Neuronal stem cell (in vitro differentiated cells): ENCODE data around the gene IMMP2L.

ENCODE experiments used
- DNase-seq: peaks from one replicate; pipeline ENCODE4 v3.0.0-alpha.2; 2013; ENCODE audit warnings: low spot score
- H2AFZ ChIP-seq: one replicate; pipeline ENCODE4 v1.6.1; 2013; ENCODE audit warnings: mild to moderate bottlenecking, low read length, inconsistent platforms
- H2AK5ac ChIP-seq: 2 replicates; pipeline ENCODE4 v1.6.1; 2013; ENCODE audit warnings: low read depth, mild to moderate bottlenecking, inconsistent platforms, low read length, moderate library complexity, mixed read lengths
- H2BK120ac ChIP-seq: 2 replicates; pipeline ENCODE4 v1.6.1; 2013; ENCODE audit warnings: low read depth, mild to moderate bottlenecking, inconsistent platforms, low read length, moderate library complexity, mixed read lengths
- H2BK12ac ChIP-seq: one replicate; pipeline ENCODE4 v1.6.1; 2013; ENCODE audit warnings: low read length, inconsistent platforms
- H2BK15ac ChIP-seq: 2 replicates; pipeline ENCODE4 v1.6.1; 2013; ENCODE audit warnings: mild to moderate bottlenecking, low read length, inconsistent platforms, mixed read lengths
- H2BK5ac ChIP-seq: one replicate; pipeline ENCODE4 v1.6.1; 2013; ENCODE audit warnings: inconsistent platforms, mild to moderate bottlenecking, low read length, moderate library complexity
- H3K14ac ChIP-seq: one replicate; pipeline ENCODE4 v1.6.1; 2013; ENCODE audit warnings: low read length, inconsistent platforms
- H3K18ac ChIP-seq: 2 replicates; pipeline ENCODE4 v1.6.1; 2013; ENCODE audit warnings: low read length, inconsistent platforms
- H3K23ac ChIP-seq: 2 replicates; pipeline ENCODE4 v1.6.1; 2013; ENCODE audit warnings: low read depth, mild to moderate bottlenecking, mixed read lengths, low read length, inconsistent platforms; ENCODE audit not compliant: poor library complexity
- H3K27ac ChIP-seq: replicated peaks from 3 replicates; pipeline ENCODE4 v1.5.1; 2013; ENCODE audit warnings: low read length, inconsistent platforms
- H3K27me3 ChIP-seq, 3 experiments: 2 replicates each; pipeline ENCODE4 v1.6.1; 2013; ENCODE audit warnings: low read length in 3 of 3, mild to moderate bottlenecking in 2 of 3, inconsistent platforms in 1 of 3, low read depth in 1 of 3, mixed read lengths in 1 of 3, moderate library complexity in 1 of 3; ENCODE audit not compliant: control insufficient read depth in 3 of 3, insufficient read depth in 3 of 3
- H3K36me3 ChIP-seq, 2 donors: replicated peaks in 1 of 2; 2 replicates each; pipeline ENCODE4 v1.6.1; 2013; ENCODE audit warnings: low read length in 2 of 2; ENCODE audit not compliant: control insufficient read depth in 2 of 2, insufficient read depth in 2 of 2
- H3K4ac ChIP-seq: 2 replicates; pipeline ENCODE4 v1.6.1; 2013; ENCODE audit warnings: inconsistent platforms, mild to moderate bottlenecking, low read length, moderate library complexity
- H3K4me1 ChIP-seq, 2 donors: 1 replicate in 1 of 2; 2 replicates in 1 of 2; pipeline ENCODE4 v1.6.1; 2013; ENCODE audit warnings: low read length in 2 of 2, low read depth in 1 of 2; ENCODE audit not compliant: control insufficient read depth in 2 of 2, insufficient read depth in 1 of 2
- H3K4me2 ChIP-seq: one replicate; pipeline ENCODE4 v1.6.1; 2013; ENCODE audit warnings: mild to moderate bottlenecking, low read length, inconsistent platforms; ENCODE audit not compliant: insufficient read depth, poor library complexity, severe bottlenecking
- H3K4me3 ChIP-seq, 2 donors: 2 replicates each; pipeline ENCODE4 v1.5.1; 2013; ENCODE audit warnings: low read length in 2 of 2, mild to moderate bottlenecking in 2 of 2, inconsistent platforms in 1 of 2, moderate library complexity in 1 of 2
- H3K79me1 ChIP-seq: one replicate; pipeline ENCODE4 v1.6.1; 2013; ENCODE audit warnings: low read depth, mild to moderate bottlenecking, inconsistent platforms, low read length, moderate library complexity
- H3K9ac ChIP-seq: one replicate; pipeline ENCODE4 v1.6.1; 2013; ENCODE audit warnings: mild to moderate bottlenecking, low read depth, low read length, inconsistent platforms; ENCODE audit not compliant: poor library complexity
- H3K9me3 ChIP-seq, 2 donors: replicated peaks in 1 of 2; 2 replicates each; pipeline versions ENCODE3 to v1.6.1; 2013; ENCODE audit warnings: low read length in 2 of 2, mild to moderate bottlenecking in 2 of 2, inconsistent platforms in 1 of 2, low read depth in 1 of 2, mixed read lengths in 1 of 2, moderate library complexity in 1 of 2; ENCODE audit not compliant: control insufficient read depth in 2 of 2, insufficient read depth in 1 of 2
- H4K8ac ChIP-seq: one replicate; pipeline ENCODE4 v1.6.1; 2013; ENCODE audit warnings: low read depth, mild to moderate bottlenecking, inconsistent platforms, low read length, moderate library complexity
- H4K91ac ChIP-seq: one replicate; pipeline ENCODE4 v1.6.1; 2013; ENCODE audit warnings: low read length, low read depth, mild to moderate bottlenecking, inconsistent platforms; ENCODE audit not compliant: poor library complexity
- WGBS, 2 donors: extraction: QIAGEN DNeasy Blood & Tissue Kit; methylation state at CpG; one replicate each; pipeline ENCODE4 v1.1.7; 2013; ENCODE audit warnings: missing lambda C conversion rate in 2 of 2, mixed read lengths in 1 of 2; ENCODE audit not compliant: insufficient read length in 2 of 2, insufficient replicate concordance in 1 of 2; ENCODE audit errors: extremely low coverage in 2 of 2; 5-methylcytosine and 5-hydroxymethylcytosine counted together

IMMP2L gene

GRCh38 chr7:111358915-111359314, 203.4 kb downstream of the IMMP2L start:
- DNase-seq: no peak
- H3K27me3 ChIP-seq: no peaks in the 10 kb centered on the region
- H2AK5ac ChIP-seq: no peak overlapping the region
- no peak overlapping the region for H3K9ac ChIP-seq
- H2BK12ac ChIP-seq: no peak overlapping the region
- H2AFZ ChIP-seq: no peak overlapping the region
- no peak overlapping the region for H3K18ac ChIP-seq
- no peaks in the 10 kb centered on the region for H3K79me1 ChIP-seq
- no peak overlapping the region for H3K4me3 ChIP-seq
- no peak overlapping the region for H3K4ac ChIP-seq
- no peak overlapping the region for H4K91ac ChIP-seq
- no peak overlapping the region for H2BK15ac ChIP-seq
- no peaks in the 10 kb centered on the region for H3K4me1 ChIP-seq
- no peaks in the 10 kb centered on the region for H3K36me3 ChIP-seq
- H2BK5ac ChIP-seq: no peak overlapping the region
- no peak overlapping the region for H3K14ac ChIP-seq
- no peak overlapping the region for H3K27ac ChIP-seq
- H3K23ac ChIP-seq: no peak overlapping the region
- no peak overlapping the region for H2BK120ac ChIP-seq
- H3K9me3 ChIP-seq: no peaks in the 10 kb centered on the region
- WGBS, 2 donors: no CpG with 5 or more reads among the region's 4 CpGs
- H3K4me2 ChIP-seq: no peak overlapping the region
- H4K8ac ChIP-seq: no peak overlapping the region

GRCh38 chr7:111357691-111358090, 204.6 kb downstream of the IMMP2L start:
- no peak overlapping the region for H4K91ac ChIP-seq
- no peak overlapping the region for H2BK120ac ChIP-seq
- no peak overlapping the region for H3K18ac ChIP-seq
- no peaks in the 10 kb centered on the region for H3K9me3 ChIP-seq
- no peak overlapping the region for H4K8ac ChIP-seq
- no peak overlapping the region for H2AK5ac ChIP-seq
- no peaks in the 10 kb centered on the region for H3K27me3 ChIP-seq
- H3K23ac ChIP-seq: no peak overlapping the region
- no peaks in the 10 kb centered on the region for H3K36me3 ChIP-seq
- no peak overlapping the region for H3K27ac ChIP-seq
- no peak overlapping the region for H3K14ac ChIP-seq
- no peaks in the 10 kb centered on the region for H3K4me1 ChIP-seq
- H3K9ac ChIP-seq: no peak overlapping the region
- no peak overlapping the region for H2BK5ac ChIP-seq
- H2BK15ac ChIP-seq: no peak overlapping the region
- no peak overlapping the region for H2AFZ ChIP-seq
- no peak for DNase-seq
- H3K4ac ChIP-seq: no peak overlapping the region
- H3K4me2 ChIP-seq: no peak overlapping the region
- no peak overlapping the region for H2BK12ac ChIP-seq
- H3K79me1 ChIP-seq: no peaks in the 10 kb centered on the region
- no peak overlapping the region for H3K4me3 ChIP-seq

- H2AK5ac ChIP-seq: no peak overlapping the region
- no peaks in the 10 kb centered on the region for H3K36me3 ChIP-seq
- H3K4me2 ChIP-seq: no peak overlapping the region
- no peak overlapping the region for H2BK120ac ChIP-seq
- H3K9ac ChIP-seq: no peak overlapping the region
- H4K8ac ChIP-seq: no peak overlapping the region
- no peaks in the 10 kb centered on the region for H3K4me1 ChIP-seq
- H4K91ac ChIP-seq: no peak overlapping the region
- no peak overlapping the region for H3K4ac ChIP-seq
- no peaks in the 10 kb centered on the region for H3K9me3 ChIP-seq
- DNase-seq: no peak
- no peak overlapping the region for H2BK15ac ChIP-seq
- H3K14ac ChIP-seq: no peak overlapping the region
- H2AFZ ChIP-seq: no peak overlapping the region
- whole genome bisulfite sequencing, 2 donors: no CpG with 5 or more reads among the region's 3 CpGs
- no peak overlapping the region for H3K23ac ChIP-seq
- H3K27ac ChIP-seq: no peak overlapping the region
- H3K27me3 ChIP-seq: no peaks in the 10 kb centered on the region
- no peak overlapping the region for H3K4me3 ChIP-seq
- H3K79me1 ChIP-seq: no peaks in the 10 kb centered on the region
- no peak overlapping the region for H2BK5ac ChIP-seq
- no peak overlapping the region for H2BK12ac ChIP-seq
- no peak overlapping the region for H3K18ac ChIP-seq
These were observed 205.4 kb downstream of the IMMP2L start for GRCh38 chr7:111356941-111357340.

- no peak overlapping the region for H4K91ac ChIP-seq
- H2BK12ac ChIP-seq: no peak overlapping the region
- H3K4me2 ChIP-seq: no peak overlapping the region
- no CpG with 5 or more reads among the region's 1 CpG for WGBS, 2 donors
- no peak overlapping the region for H2AFZ ChIP-seq
- H3K18ac ChIP-seq: no peak overlapping the region
- H3K4me3 ChIP-seq: no peak overlapping the region
- no peaks in the 10 kb centered on the region for H3K9me3 ChIP-seq
- H3K27ac ChIP-seq: no peak overlapping the region
- H3K36me3 ChIP-seq: no peaks in the 10 kb centered on the region
- no peaks in the 10 kb centered on the region for H3K79me1 ChIP-seq
- DNase-seq: no peak
- no peak overlapping the region for H3K23ac ChIP-seq
- H3K4ac ChIP-seq: no peak overlapping the region
- H3K9ac ChIP-seq: no peak overlapping the region
- H2BK15ac ChIP-seq: no peak overlapping the region
- H2BK120ac ChIP-seq: no peak overlapping the region
- H2BK5ac ChIP-seq: no peak overlapping the region
- no peak overlapping the region for H4K8ac ChIP-seq
- H3K27me3 ChIP-seq: no peaks in the 10 kb centered on the region
- peaks cover 0 to 2% of the 10 kb centered on the region in 2 donors for H3K4me1 ChIP-seq
- H2AK5ac ChIP-seq: no peak overlapping the region
- no peak overlapping the region for H3K14ac ChIP-seq
These were observed 210.0 kb downstream of the IMMP2L start for GRCh38 chr7:111352319-111352718.
